Lung (tissue), 12 donors: Measurements from ENCODE around the gene CKB. TPM values are rescaled to one million over a fixed set of nuclear protein-coding genes. Genes with fewer than 3 reads are reported as not detected.

Experiments used
- ATAC-seq: fragments of 200-7000 bp; cut with Tn5 transposase; one replicate; pipeline ENCODE4 v1.9.1; 2020; ENCODE audit warnings: moderate number of reproducible peaks; ENCODE audit not compliant: insufficient read depth, low FRiP score
- DNase-seq, 3 donors: peaks; one replicate each; pipeline ENCODE4 v3.0.0-alpha.2; 2013 to 2017
- H3K27ac ChIP-seq, 2 donors: one replicate each; pipeline ENCODE4 v1.5.1; 2013; ENCODE audit warnings: mild to moderate bottlenecking in 2 of 2, moderate library complexity in 2 of 2, control low read depth in 1 of 2, inconsistent platforms in 1 of 2, low read depth in 1 of 2, low read length in 1 of 2
- H3K27me3 ChIP-seq, 3 donors: one replicate each; pipeline ENCODE4 v1.5.1; 2013; ENCODE audit warnings: low read length in 2 of 3; ENCODE audit not compliant: control insufficient read depth in 3 of 3, insufficient read depth in 3 of 3
- H3K36me3 ChIP-seq, 4 donors: one replicate each; pipeline ENCODE4 v1.5.1; 2013; ENCODE audit warnings: low read length in 4 of 4, mild to moderate bottlenecking in 1 of 4, moderate library complexity in 1 of 4; ENCODE audit not compliant: control insufficient read depth in 4 of 4, insufficient read depth in 4 of 4
- H3K4me1 ChIP-seq, 5 donors: one replicate each; pipeline ENCODE4 v1.5.1; 2013; ENCODE audit warnings: low read length in 5 of 5, mild to moderate bottlenecking in 2 of 5, moderate library complexity in 1 of 5; ENCODE audit not compliant: control insufficient read depth in 5 of 5, insufficient read depth in 5 of 5
- H3K4me3 ChIP-seq: one replicate; pipeline ENCODE4 v1.5.1; 2013; ENCODE audit warnings: mild to moderate bottlenecking, control low read depth, moderate library complexity
- H3K9ac ChIP-seq, 2 donors: one replicate each; pipeline ENCODE4 v1.5.1; 2013; ENCODE audit warnings: low read length in 2 of 2, control low read depth in 1 of 2; ENCODE audit not compliant: insufficient read depth in 1 of 2
- H3K9me3 ChIP-seq, 4 donors: one replicate each; pipeline ENCODE4 v1.5.1; 2013; ENCODE audit warnings: low read length in 3 of 4, mild to moderate bottlenecking in 1 of 4, moderate library complexity in 1 of 4; ENCODE audit not compliant: control insufficient read depth in 4 of 4, insufficient read depth in 3 of 4
- WGBS, 2 donors: extraction: QIAGEN DNeasy Blood & Tissue Kit; methylation state at CpG; one replicate each; pipeline ENCODE4 v1.1.7; 2013; 5-methylcytosine and 5-hydroxymethylcytosine counted together
- polyA plus RNA-seq, 2 donors: library from polyadenylated mRNA; stranded (reverse); fragments of 200-250 nt; gene quantifications; one replicate each; pipeline ENCODE4 v1.2.1, GENCODE V29; 2013
- total RNA-seq, 2 donors: library from RNA; depleted of rRNA in 1 of 2; stranded (reverse); fragments of >200 nt in 1 of 2; gene quantifications; one replicate each; pipeline ENCODE4 v1.2.1, GENCODE V29; 2014 to 2021
- TF ChIP-seq, protein P1 (sequence below): IDR thresholded peaks from 2 replicates; pipeline ENCODE4 v1.5.1; 2012; ENCODE audit warnings: mild to moderate bottlenecking; ENCODE audit errors: control extremely low read depth, extremely low read depth
- donor health status: control.
- donor health status: control.
- donor health status: Bipolar disorder and iron deficiency.
- donor health status: healthy.
- donor health status: DM: yes; HTN: yes; CAD: no.

CKB gene
- total and polyA plus RNA-seq, 4 donors = 111 to 356 (median 277) TPM

DNA sequence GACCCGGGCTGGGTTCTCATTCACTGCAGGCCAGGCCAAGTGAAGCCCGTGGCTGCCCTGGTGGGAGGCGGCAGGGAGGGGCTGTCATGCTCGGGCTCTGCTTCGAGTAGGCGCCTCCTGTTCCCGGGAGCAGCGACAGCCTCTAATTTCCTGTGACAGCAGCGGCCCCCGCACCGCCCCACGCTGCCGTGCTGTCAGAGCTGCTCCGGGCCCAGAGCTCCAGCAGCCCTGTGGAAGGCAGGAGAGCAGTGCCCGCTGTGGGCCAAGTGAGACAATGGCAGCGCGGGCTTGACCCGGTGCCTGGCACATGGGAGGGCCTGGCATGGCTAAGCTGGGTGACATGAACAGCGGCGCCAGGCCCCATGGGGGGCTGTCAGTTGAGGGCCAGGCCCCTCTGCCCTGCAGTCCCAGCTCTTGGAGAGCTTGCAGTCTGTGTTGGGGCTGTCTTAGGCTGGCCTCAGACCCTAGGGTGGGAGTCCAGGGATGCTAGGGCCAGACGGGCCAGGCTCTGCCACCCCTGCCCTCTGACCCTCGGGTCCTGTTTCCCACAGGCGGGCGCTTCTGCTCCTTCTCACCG is 11.5 kb upstream of the CKB start:
- H3K4me3 ChIP-seq = no peak overlapping the region
- H3K4me1 ChIP-seq = peaks cover 0 to 15% (median 5%) of the 10 kb centered on the region in 5 donors
- no peaks in the 10 kb centered on the region for H3K9me3 ChIP-seq
- DNase-seq (no peak), ATAC-seq (no peak)
- TF ChIP-seq, protein P1, sequence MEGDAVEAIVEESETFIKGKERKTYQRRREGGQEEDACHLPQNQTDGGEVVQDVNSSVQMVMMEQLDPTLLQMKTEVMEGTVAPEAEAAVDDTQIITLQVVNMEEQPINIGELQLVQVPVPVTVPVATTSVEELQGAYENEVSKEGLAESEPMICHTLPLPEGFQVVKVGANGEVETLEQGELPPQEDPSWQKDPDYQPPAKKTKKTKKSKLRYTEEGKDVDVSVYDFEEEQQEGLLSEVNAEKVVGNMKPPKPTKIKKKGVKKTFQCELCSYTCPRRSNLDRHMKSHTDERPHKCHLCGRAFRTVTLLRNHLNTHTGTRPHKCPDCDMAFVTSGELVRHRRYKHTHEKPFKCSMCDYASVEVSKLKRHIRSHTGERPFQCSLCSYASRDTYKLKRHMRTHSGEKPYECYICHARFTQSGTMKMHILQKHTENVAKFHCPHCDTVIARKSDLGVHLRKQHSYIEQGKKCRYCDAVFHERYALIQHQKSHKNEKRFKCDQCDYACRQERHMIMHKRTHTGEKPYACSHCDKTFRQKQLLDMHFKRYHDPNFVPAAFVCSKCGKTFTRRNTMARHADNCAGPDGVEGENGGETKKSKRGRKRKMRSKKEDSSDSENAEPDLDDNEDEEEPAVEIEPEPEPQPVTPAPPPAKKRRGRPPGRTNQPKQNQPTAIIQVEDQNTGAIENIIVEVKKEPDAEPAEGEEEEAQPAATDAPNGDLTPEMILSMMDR = no peak
- 89 to 91% methylated on average over 24 to 25 of the region's 25 CpGs for WGBS, 2 donors
- H3K36me3 ChIP-seq = peaks cover 0 to 48% (median 4%) of the 10 kb centered on the region in 4 donors
- H3K27ac ChIP-seq = no peak overlapping the region
- no peak overlapping the region for H3K9ac ChIP-seq
- no peaks in the 10 kb centered on the region for H3K27me3 ChIP-seq

DNA sequence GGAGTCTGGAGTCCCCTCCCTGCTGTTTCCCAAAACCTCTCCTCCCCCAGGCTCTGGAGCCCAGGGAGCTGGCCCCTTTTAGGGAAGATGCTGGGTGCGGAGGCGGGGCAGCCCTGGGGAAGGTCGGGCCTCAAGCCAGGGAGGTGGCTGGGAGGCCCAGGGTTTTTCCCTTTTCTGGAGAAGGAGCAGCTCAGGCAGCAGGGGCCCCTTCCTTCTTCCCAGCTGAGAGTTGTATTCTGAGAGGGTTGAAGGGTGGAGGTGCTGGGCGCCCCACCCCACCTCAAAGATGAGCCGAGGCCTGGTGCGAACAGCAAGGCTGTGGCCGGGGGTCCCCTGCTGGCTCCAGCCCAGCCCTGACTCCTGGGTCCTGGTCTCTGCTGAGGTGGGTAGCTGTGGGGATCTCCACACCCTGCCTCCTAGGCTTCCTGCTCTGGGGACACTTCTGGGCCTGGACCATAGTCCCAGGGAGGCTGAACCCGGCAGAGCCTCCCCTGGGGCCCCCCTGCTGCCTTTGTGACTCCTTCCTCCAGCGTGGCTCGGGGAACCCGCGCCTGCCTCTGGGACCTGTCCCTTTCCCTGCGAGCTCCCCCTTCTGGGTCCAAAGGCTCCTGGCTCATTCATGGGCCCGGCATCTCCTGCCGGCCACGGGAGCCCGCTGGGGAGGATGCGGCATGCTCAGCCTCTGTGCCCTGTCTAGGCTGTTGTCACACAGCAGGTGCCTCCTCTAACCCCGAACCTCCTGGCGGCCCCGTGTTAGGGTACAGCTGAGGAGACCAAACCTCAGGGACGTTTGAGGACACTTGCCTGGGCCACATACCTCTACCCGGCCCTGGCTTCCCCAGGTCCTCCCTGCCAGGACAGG is 10.7 kb upstream of the CKB start:
- no peak overlapping the region for H3K9ac ChIP-seq
- peaks cover 0 to 48% (median 4%) of the 10 kb centered on the region in 4 donors for H3K36me3 ChIP-seq
- DNase-seq (no peak), ATAC-seq (no peak)
- no peak overlapping the region for H3K4me3 ChIP-seq
- no peaks in the 10 kb centered on the region for H3K27me3 ChIP-seq
- H3K4me1 ChIP-seq = peaks cover 0 to 15% (median 5%) of the 10 kb centered on the region in 5 donors
- 86 to 92% methylated on average over 22 to 23 of the region's 23 CpGs for WGBS, 2 donors
- H3K27ac ChIP-seq = no peak overlapping the region
- H3K9me3 ChIP-seq = no peaks in the 10 kb centered on the region
- TF ChIP-seq, protein P1 = no peak

DNA sequence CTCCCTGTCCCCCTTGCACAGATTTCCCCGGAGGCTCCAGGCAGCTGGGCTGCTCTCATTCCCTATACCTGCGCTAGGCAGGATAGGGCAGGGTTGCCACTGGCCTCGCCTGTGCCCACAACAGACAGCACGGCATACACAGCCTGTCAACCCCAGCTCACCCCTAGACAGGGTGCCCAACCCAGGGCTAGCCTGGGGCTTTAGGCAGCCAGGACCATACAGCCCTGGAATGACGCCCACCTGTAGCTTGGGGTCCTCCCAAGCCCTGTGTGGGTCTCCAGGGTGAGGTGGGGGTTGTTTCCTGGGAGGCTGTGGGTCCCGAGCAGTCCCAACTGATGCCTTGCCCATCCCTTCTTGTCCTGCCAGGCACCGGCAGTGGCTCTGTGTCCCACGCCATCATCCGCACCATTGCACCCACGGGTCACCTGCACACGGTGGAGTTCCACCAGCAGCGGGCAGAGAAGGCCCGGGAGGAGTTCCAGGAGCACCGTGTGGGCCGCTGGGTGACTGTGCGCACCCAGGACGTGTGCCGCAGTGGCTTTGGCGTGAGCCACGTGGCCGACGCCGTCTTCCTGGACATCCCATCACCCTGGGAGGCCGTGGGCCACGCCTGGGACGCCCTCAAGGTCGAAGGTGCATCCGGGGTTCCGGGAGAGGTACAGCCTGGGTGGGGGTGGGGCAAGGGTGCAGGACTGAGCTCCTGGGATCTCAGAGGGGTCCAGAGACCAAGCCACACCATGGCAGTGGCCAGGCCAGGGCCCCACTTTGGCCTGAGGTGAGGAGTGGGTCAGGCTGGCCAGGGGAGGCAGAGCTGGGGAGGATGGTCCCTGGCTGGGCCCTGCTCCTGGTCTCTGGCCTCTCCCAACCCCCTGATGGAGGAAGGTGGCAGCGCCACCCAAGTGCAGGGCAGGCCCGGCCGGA is 9.8 kb upstream of the CKB start:
- H3K36me3 ChIP-seq = peaks cover 0 to 48% (median 4%) of the 10 kb centered on the region in 4 donors
- no peak overlapping the region for H3K27ac ChIP-seq
- no peaks in the 10 kb centered on the region for H3K9me3 ChIP-seq
- H3K27me3 ChIP-seq = no peaks in the 10 kb centered on the region
- no peak for ATAC-seq
- H3K4me3 ChIP-seq = no peak overlapping the region
- 92 to 93% methylated on average over 32 of the region's 32 CpGs for WGBS, 2 donors
- H3K9ac ChIP-seq = no peak overlapping the region
- TF ChIP-seq, protein P1 = no peak
- peaks cover 0 to 22% (median 10%) of the 10 kb centered on the region in 5 donors for H3K4me1 ChIP-seq
- DNase-seq = no peak
